PFSK-1 (cell line): Measurements from ENCODE around the gene TMSB10.

Source experiments
- FOXP2 ChIP-seq: optimal IDR thresholded peaks from 2 replicates; pipeline ENCODE3; 2011; ENCODE audit warnings: borderline replicate concordance, control low read depth, inconsistent platforms; ENCODE audit not compliant: insufficient read depth; ENCODE audit errors: extremely low read length, extremely low read depth
- POLR2AphosphoS5 ChIP-seq: IDR thresholded peaks from 2 replicates; pipeline ENCODE4 v1.6.1; 2012; ENCODE audit warnings: low read depth, mild to moderate bottlenecking, control low read depth, low read length, moderate library complexity
- REST ChIP-seq, 2 experiments: IDR thresholded peaks; 2 replicates each; pipeline versions ENCODE4 v1.6.1 to v1.8.0; 2011 to 2012; ENCODE audit warnings: low read depth in 2 of 2, low read length in 2 of 2, control low read depth in 1 of 2, inconsistent platforms in 1 of 2, mild to moderate bottlenecking in 1 of 2, moderate library complexity in 1 of 2; ENCODE audit not compliant: insufficient read depth in 1 of 2
- SIN3A ChIP-seq: IDR thresholded peaks from 2 replicates; pipeline ENCODE4 v1.6.1; 2012; ENCODE audit warnings: mild to moderate bottlenecking, low read length, moderate library complexity, borderline replicate concordance; ENCODE audit not compliant: insufficient read depth
- TAF1 ChIP-seq: IDR thresholded peaks from 2 replicates; pipeline ENCODE4 v1.6.1; 2012; ENCODE audit warnings: low read length, control low read depth, borderline replicate concordance; ENCODE audit not compliant: insufficient read depth

TMSB10 gene

GRCh38 chr2:84870306-84870705 is 35.1 kb upstream of the TMSB10 start:
- TF ChIP-seq TAF1 (no peak), REST (IDR thresholded peaks at IDR 0.05; ENCODE audit: insufficient read depth in 1 of 2, low read depth in 2 of 2, low read length in 2 of 2) (no peak)

- TF ChIP-seq POLR2AphosphoS5 (no peak), REST (IDR thresholded peaks at IDR 0.05; ENCODE audit: insufficient read depth in 1 of 2, low read depth in 2 of 2, low read length in 2 of 2) (no peak), SIN3A (no peak), FOXP2 (no peak), TAF1 (no peak)
These were observed 32.1 kb upstream of the TMSB10 start for GRCh38 chr2:84873350-84873749.

- TF ChIP-seq POLR2AphosphoS5 (no peak), REST (IDR thresholded peaks at IDR 0.05; ENCODE audit: insufficient read depth in 1 of 2, low read depth in 2 of 2, low read length in 2 of 2) (no peak), SIN3A (no peak), FOXP2 (no peak), TAF1 (no peak)
These were observed 30.9 kb upstream of the TMSB10 start for GRCh38 chr2:84874381-84875212.

- TF ChIP-seq TAF1 (no peak), FOXP2 (no peak), POLR2AphosphoS5 (no peak), SIN3A (no peak), REST (IDR thresholded peaks at IDR 0.05; ENCODE audit: insufficient read depth in 1 of 2, low read depth in 2 of 2, low read length in 2 of 2) (no peak)
These were observed 30.3 kb upstream of the TMSB10 start for GRCh38 chr2:84875213-84875560.

GRCh38 chr2:84876369-84876768 is 29.1 kb upstream of the TMSB10 start:
- TF ChIP-seq SIN3A, result no peak
- no peak for TF ChIP-seq REST (IDR thresholded peaks at IDR 0.05; ENCODE audit: insufficient read depth in 1 of 2, low read depth in 2 of 2, low read length in 2 of 2)
- TF ChIP-seq TAF1, result no peak
- no peak for TF ChIP-seq FOXP2
- no peak for TF ChIP-seq POLR2AphosphoS5
